ENCODE measurements around the gene EXOC6B. TPM values are rescaled to one million over a fixed set of nuclear protein-coding genes. Genes with fewer than 3 reads are reported as not detected.

Gene EXOC6B
- polyA plus RNA-seq, 4 donors, result 6.9 to 12.6 (median 8.5) TPM

DNA sequence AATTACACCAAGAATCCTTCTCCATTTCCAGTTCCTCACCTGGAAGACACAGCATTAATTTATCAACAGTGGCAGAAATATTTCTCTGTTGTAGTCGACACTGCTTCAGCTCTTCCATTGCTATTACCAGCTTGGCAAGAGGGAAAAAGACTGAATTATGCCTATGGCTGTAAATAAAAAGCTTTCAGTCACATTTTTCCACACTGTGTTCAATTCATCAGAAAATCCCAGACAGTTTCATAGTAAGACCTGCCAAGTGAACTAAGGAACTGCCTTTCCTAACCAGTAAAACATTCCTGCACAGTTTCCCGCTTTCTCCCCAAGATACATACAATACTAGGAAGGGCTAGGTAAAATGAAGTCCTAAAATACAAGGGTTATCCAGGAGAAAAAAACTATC is 94.7 kb downstream of the EXOC6B start:
- H3K27ac ChIP-seq (ENCODE audit: low read depth in 1 of 3, low read length in 2 of 3), result no peak overlapping the region

DNA sequence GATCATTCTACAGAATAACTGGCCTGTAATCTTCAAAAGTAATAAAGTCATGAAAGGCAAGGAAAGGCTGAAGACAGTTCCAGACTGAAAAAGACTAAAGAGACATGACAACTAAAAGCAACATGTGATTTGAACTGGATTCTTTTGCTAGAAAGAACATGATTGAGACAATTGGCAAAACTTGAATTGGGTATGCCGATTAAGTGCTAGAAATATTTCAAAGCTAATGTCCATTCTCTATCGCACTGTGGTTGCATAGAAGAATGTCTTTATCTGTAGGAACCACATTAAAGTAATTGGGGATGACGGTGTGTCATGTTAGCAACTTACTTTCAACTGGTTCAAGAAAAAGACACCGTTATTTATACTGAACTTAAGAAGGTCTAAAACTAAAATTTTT is 98.5 kb downstream of the EXOC6B start:
- H3K9me3 ChIP-seq (ENCODE audit: control insufficient read depth in 2 of 2, insufficient read depth in 1 of 2, low read depth in 1 of 2, low read length in 1 of 2), result no peaks in the 10 kb centered on the region
- no peak overlapping the region for H3K4me3 ChIP-seq (ENCODE audit: low read depth in 1 of 3, low read length in 3 of 3)
- no peak overlapping the region for H3K27ac ChIP-seq (ENCODE audit: low read depth in 1 of 3, low read length in 2 of 3)
- DNase-seq (no peak), FAIRE-seq (no peak)
- WGBS, 3 donors, result 96% methylated on average over 4 of the region's 4 CpGs
- H3K4me1 ChIP-seq (ENCODE audit: control insufficient read depth in 3 of 3, insufficient read depth in 2 of 3, low read depth in 1 of 3, low read length in 2 of 3), result peaks cover 0 to 18% (median 6%) of the 10 kb centered on the region in 3 donors
- peaks cover 0 to 3% (median 3%) of the 10 kb centered on the region in 3 donors for H3K36me3 ChIP-seq (ENCODE audit: control insufficient read depth in 3 of 3, insufficient read depth in 2 of 3, low read depth in 1 of 3, low read length in 3 of 3)
- no peaks in the 10 kb centered on the region for H3K27me3 ChIP-seq (ENCODE audit: control insufficient read depth in 3 of 3, insufficient read depth in 3 of 3, low read length in 3 of 3)

More for the DNA sequence above, 94.7 kb downstream of the EXOC6B start:
- DNase-seq (no peak), FAIRE-seq (no peak)
- Histone ChIP-seq H3K4me1 (ENCODE audit: control insufficient read depth in 3 of 3, insufficient read depth in 2 of 3, low read depth in 1 of 3, low read length in 2 of 3) (no peaks in the 10 kb centered on the region), H3K36me3 (ENCODE audit: control insufficient read depth in 3 of 3, insufficient read depth in 2 of 3, low read depth in 1 of 3, low read length in 3 of 3) (peaks cover 0 to 3% (median 3%) of the 10 kb centered on the region in 3 donors), H3K27me3 (ENCODE audit: control insufficient read depth in 3 of 3, insufficient read depth in 3 of 3, low read length in 3 of 3) (no peaks in the 10 kb centered on the region), H3K4me3 (ENCODE audit: low read depth in 1 of 3, low read length in 3 of 3) (no peak overlapping the region), H3K9me3 (ENCODE audit: control insufficient read depth in 2 of 2, insufficient read depth in 1 of 2, low read depth in 1 of 2, low read length in 1 of 2) (no peaks in the 10 kb centered on the region)
- WGBS, 3 donors, result 79 to 95% (median 84%) methylated on average over 2 of the region's 2 CpGs

DNA sequence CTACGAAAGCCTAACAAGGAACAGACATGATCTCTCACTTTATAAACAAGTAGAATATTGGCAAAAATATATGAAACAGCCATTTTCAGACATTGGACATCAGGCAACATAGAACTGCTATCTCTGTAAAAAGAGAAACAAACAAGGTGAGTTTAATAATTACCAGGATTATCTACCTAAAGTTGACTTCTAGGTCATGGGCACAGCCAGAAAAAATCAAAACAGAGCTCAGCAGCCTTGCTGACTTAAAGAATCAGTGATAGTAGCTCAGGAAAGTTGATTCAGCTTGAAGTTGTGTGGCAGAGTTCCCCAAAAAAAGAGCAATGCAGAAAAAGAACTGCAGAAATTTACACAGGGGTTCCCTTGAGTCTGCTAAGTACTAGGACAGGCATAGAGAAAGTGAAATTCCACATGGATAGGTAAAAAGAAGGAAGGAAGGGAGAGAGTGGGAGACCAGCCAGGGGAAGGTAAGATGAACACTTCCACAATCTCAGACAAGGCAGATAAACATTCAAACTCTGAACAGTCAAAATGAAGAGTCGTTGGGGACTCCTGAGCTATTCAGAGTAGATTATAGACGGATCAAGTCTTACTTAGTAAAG is 102.0 kb downstream of the EXOC6B start:
- Histone ChIP-seq H3K4me3 (ENCODE audit: low read depth in 1 of 3, low read length in 3 of 3) (no peak overlapping the region), H3K4me1 (ENCODE audit: control insufficient read depth in 3 of 3, insufficient read depth in 2 of 3, low read depth in 1 of 3, low read length in 2 of 3) (peaks cover 0 to 21% (median 8%) of the 10 kb centered on the region in 3 donors), H3K36me3 (ENCODE audit: control insufficient read depth in 3 of 3, insufficient read depth in 2 of 3, low read depth in 1 of 3, low read length in 3 of 3) (peaks cover 0 to 2% (median 0%) of the 10 kb centered on the region in 3 donors), H3K27me3 (ENCODE audit: control insufficient read depth in 3 of 3, insufficient read depth in 3 of 3, low read length in 3 of 3) (no peaks in the 10 kb centered on the region), H3K27ac (ENCODE audit: low read depth in 1 of 3, low read length in 2 of 3) (peak overlapping the region in 1 of 3 donors; percentile 35), H3K9me3 (ENCODE audit: control insufficient read depth in 2 of 2, insufficient read depth in 1 of 2, low read depth in 1 of 2, low read length in 1 of 2) (no peaks in the 10 kb centered on the region)
- FAIRE-seq (no peak), DNase-seq (peak; percentile 40 to 46)
- WGBS, 3 donors, result 16 to 54% (median 22%) methylated on average over 3 of the region's 3 CpGs

DNA sequence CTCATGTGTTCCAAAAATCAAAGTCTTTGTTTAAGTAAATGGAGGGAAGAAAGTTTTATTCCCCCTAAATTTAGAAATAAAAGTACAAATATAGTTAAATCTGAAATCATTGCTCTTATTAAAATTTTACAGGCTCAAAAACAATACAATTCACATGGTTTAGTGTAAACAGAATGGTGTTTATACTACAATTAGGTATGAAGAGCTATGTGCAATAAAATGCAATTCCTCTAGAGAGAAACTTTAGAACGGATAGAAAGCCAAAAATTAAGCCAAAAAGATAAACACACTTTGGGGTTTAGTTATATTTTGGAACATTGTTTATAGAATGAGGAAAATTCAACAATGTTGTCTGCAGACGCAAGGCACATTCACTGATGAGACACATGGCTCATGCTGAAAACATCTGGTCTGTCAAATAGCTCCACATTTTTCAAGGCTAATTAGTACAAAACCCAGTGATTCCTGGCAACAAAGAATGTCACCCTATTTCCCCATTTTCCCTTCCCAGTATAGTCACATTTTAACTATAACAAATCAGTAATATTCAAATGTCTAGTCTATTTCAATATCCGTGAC is 103.3 kb downstream of the EXOC6B start:
- FAIRE-seq, result no peak

DNA sequence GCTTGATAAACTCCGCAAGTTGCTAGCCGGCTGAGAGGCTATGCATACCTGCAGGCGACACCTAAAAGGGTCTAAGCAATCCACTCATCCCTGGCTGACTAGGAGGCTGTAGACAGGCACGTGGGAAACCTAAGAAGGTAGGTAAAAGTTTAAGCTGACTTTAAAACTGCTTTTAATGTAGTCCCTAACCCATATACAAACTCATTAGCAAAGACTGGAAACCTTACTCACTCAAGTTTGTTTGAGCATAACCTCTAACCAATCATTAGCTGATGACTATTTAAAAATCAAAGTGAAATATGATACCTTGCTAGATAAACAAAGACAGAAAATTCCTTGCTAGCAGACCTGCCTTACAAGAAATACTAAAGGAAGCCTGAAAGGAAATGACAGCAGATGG is 106.4 kb downstream of the EXOC6B start:
- no peaks in the 10 kb centered on the region for H3K27me3 ChIP-seq (ENCODE audit: control insufficient read depth in 3 of 3, insufficient read depth in 3 of 3, low read length in 3 of 3)
- WGBS, 3 donors, result 63 to 81% (median 80%) methylated on average over 4 of the region's 4 CpGs
- FAIRE-seq (no peak), DNase-seq (peak in 1 of 2 donors; percentile 36)
- peak overlapping the region in 1 of 3 donors; percentile 45 for H3K27ac ChIP-seq (ENCODE audit: low read depth in 1 of 3, low read length in 2 of 3)
- H3K4me3 ChIP-seq (ENCODE audit: low read depth in 1 of 3, low read length in 3 of 3), result no peak overlapping the region
- H3K4me1 ChIP-seq (ENCODE audit: control insufficient read depth in 3 of 3, insufficient read depth in 2 of 3, low read depth in 1 of 3, low read length in 2 of 3), result peaks cover 0 to 21% (median 8%) of the 10 kb centered on the region in 3 donors
- H3K9me3 ChIP-seq (ENCODE audit: control insufficient read depth in 2 of 2, insufficient read depth in 1 of 2, low read depth in 1 of 2, low read length in 1 of 2), result no peaks in the 10 kb centered on the region
- peaks cover 0 to 4% (median 0%) of the 10 kb centered on the region in 3 donors for H3K36me3 ChIP-seq (ENCODE audit: control insufficient read depth in 3 of 3, insufficient read depth in 2 of 3, low read depth in 1 of 3, low read length in 3 of 3)

More for the DNA sequence above, 103.3 kb downstream of the EXOC6B start:
- H3K9me3 ChIP-seq (ENCODE audit: control insufficient read depth in 2 of 2, insufficient read depth in 1 of 2, low read depth in 1 of 2, low read length in 1 of 2), result no peaks in the 10 kb centered on the region
- no peak overlapping the region for H3K4me3 ChIP-seq (ENCODE audit: low read depth in 1 of 3, low read length in 3 of 3)
- WGBS, 3 donors, result 64 to 75% (median 70%) methylated on average over 3 of the region's 3 CpGs
- H3K27me3 ChIP-seq (ENCODE audit: control insufficient read depth in 3 of 3, insufficient read depth in 3 of 3, low read length in 3 of 3), result no peaks in the 10 kb centered on the region
- H3K36me3 ChIP-seq (ENCODE audit: control insufficient read depth in 3 of 3, insufficient read depth in 2 of 3, low read depth in 1 of 3, low read length in 3 of 3), result peaks cover 0 to 2% (median 0%) of the 10 kb centered on the region in 3 donors
- no peak for DNase-seq
- no peak overlapping the region for H3K27ac ChIP-seq (ENCODE audit: low read depth in 1 of 3, low read length in 2 of 3)
- H3K4me1 ChIP-seq (ENCODE audit: control insufficient read depth in 3 of 3, insufficient read depth in 2 of 3, low read depth in 1 of 3, low read length in 2 of 3), result peaks cover 0 to 21% (median 8%) of the 10 kb centered on the region in 3 donors

DNA sequence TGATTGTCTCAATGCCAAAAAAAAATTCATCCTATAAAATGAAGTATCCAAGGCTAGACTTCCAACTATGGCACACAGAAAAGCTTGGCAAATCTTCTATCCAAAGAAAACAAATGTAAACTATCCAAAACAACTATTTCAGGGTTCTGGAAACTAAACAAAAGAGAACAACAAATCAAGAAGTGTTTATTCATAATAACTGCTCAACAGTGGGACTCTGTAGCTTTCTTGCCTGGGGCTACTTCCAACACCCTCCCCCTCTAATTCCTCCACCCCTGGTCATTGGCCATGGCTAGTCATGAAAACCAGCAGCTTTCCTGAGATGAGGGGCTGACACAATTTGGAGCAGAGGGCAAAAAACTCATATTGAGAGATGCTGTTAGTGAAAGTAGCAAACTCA is 107.0 kb downstream of the EXOC6B start:
- no peak overlapping the region for H3K27ac ChIP-seq (ENCODE audit: low read depth in 1 of 3, low read length in 2 of 3)

DNA sequence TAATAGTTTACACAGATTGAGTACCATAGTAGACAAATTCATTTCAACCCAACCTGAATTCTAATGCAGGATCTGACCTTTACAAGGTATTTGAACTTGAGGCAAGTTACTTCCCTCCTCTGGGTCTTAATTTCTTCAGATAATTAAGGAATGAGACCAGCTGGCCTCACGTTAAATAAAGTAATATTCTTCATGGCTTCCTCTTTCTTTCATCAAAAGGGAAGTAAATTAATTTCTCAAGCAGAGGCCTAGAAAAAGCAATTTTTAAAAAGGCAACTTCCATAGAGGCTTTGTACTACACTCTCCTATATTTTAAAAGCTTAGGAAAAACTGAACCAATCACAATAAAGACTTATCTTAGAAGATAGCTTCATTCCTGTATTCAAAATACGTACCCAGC is 109.2 kb downstream of the EXOC6B start:
- no peak overlapping the region for H3K27ac ChIP-seq (ENCODE audit: low read depth in 1 of 3, low read length in 2 of 3)
- H3K36me3 ChIP-seq (ENCODE audit: control insufficient read depth in 3 of 3, insufficient read depth in 2 of 3, low read depth in 1 of 3, low read length in 3 of 3), result peaks cover 0 to 5% (median 0%) of the 10 kb centered on the region in 3 donors
- WGBS, 3 donors, result 35 to 65% (median 38%) methylated on average over 2 of the region's 2 CpGs
- no peak for DNase-seq
- H3K27me3 ChIP-seq (ENCODE audit: control insufficient read depth in 3 of 3, insufficient read depth in 3 of 3, low read length in 3 of 3), result no peaks in the 10 kb centered on the region
- H3K9me3 ChIP-seq (ENCODE audit: control insufficient read depth in 2 of 2, insufficient read depth in 1 of 2, low read depth in 1 of 2, low read length in 1 of 2), result peaks cover 0 to 3% of the 10 kb centered on the region in 2 donors
- H3K4me1 ChIP-seq (ENCODE audit: control insufficient read depth in 3 of 3, insufficient read depth in 2 of 3, low read depth in 1 of 3, low read length in 2 of 3), result peaks cover 2 to 6% (median 4%) of the 10 kb centered on the region in 3 donors
- no peak for FAIRE-seq
- H3K4me3 ChIP-seq (ENCODE audit: low read depth in 1 of 3, low read length in 3 of 3), result no peak overlapping the region

More for the DNA sequence above, 107.0 kb downstream of the EXOC6B start:
- Histone ChIP-seq H3K4me3 (ENCODE audit: low read depth in 1 of 3, low read length in 3 of 3) (no peak overlapping the region), H3K4me1 (ENCODE audit: control insufficient read depth in 3 of 3, insufficient read depth in 2 of 3, low read depth in 1 of 3, low read length in 2 of 3) (peaks cover 0 to 16% (median 3%) of the 10 kb centered on the region in 3 donors), H3K9me3 (ENCODE audit: control insufficient read depth in 2 of 2, insufficient read depth in 1 of 2, low read depth in 1 of 2, low read length in 1 of 2) (no peaks in the 10 kb centered on the region), H3K36me3 (ENCODE audit: control insufficient read depth in 3 of 3, insufficient read depth in 2 of 3, low read depth in 1 of 3, low read length in 3 of 3) (peaks cover 0 to 4% (median 0%) of the 10 kb centered on the region in 3 donors), H3K27me3 (ENCODE audit: control insufficient read depth in 3 of 3, insufficient read depth in 3 of 3, low read length in 3 of 3) (no peaks in the 10 kb centered on the region)
- no peak for FAIRE-seq
- DNase-seq, result no peak

DNA sequence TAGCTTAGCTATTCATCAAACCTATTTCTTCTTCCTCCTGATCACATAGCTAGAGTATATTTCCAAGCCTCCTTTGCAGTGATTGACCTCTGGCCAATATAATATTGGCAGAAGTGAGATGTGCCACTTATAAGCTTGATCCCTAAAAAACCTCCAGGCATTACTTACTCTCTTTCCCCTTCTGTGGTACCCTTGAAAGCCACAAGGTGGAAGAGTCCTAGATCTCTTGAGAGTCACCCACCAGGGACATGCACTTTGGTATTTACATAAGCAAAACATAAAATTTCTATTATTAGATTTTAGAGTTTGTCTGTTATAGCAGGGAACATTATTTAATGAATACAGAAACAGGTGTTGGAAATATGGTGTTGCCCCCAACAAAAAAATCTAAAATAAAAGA is 112.0 kb downstream of the EXOC6B start:
- H3K4me3 ChIP-seq (ENCODE audit: low read depth in 1 of 3, low read length in 3 of 3), result no peak overlapping the region
- H3K9me3 ChIP-seq (ENCODE audit: control insufficient read depth in 2 of 2, insufficient read depth in 1 of 2, low read depth in 1 of 2, low read length in 1 of 2), result peaks cover 0 to 3% of the 10 kb centered on the region in 2 donors
- DNase-seq, result no peak
- peaks cover 0 to 4% (median 3%) of the 10 kb centered on the region in 3 donors for H3K4me1 ChIP-seq (ENCODE audit: control insufficient read depth in 3 of 3, insufficient read depth in 2 of 3, low read depth in 1 of 3, low read length in 2 of 3)
- H3K36me3 ChIP-seq (ENCODE audit: control insufficient read depth in 3 of 3, insufficient read depth in 2 of 3, low read depth in 1 of 3, low read length in 3 of 3), result peaks cover 0 to 4% (median 0%) of the 10 kb centered on the region in 3 donors
- H3K27ac ChIP-seq (ENCODE audit: low read depth in 1 of 3, low read length in 2 of 3), result no peak overlapping the region
- FAIRE-seq, result no peak
- H3K27me3 ChIP-seq (ENCODE audit: control insufficient read depth in 3 of 3, insufficient read depth in 3 of 3, low read length in 3 of 3), result no peaks in the 10 kb centered on the region
